Measurements from ENCODE around the gene MID1.

DNA sequence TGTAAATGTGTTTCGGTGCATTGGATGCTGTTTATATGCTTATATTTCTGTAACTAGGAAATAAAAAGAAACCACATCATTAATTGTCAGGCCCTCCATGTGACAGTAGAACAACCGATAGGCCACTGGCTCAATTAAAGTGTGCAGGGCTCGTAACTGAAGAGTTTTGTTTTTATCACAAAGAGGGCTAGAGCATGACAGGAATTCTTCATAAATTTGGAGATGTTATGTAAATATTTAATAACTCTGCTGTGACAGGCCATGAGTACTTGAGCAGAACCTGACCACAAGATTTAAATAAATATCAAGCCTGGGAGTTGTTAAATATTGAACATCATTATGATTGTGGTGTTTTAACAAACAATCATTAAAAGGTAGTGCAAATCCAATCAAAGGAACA is 55.9 kb downstream of the MID1 start:
- TF ChIP-seq DEAF1 (CRISPR knock-in tag; IDR thresholded peaks at IDR 0.05) (no peak), FOXP1 (CRISPR knock-in tag; IDR thresholded peaks at IDR 0.05) (no peak), ZZZ3 (IDR thresholded peaks at IDR 0.05) (no peak)
- TF ChIP-seq, protein P1, sequence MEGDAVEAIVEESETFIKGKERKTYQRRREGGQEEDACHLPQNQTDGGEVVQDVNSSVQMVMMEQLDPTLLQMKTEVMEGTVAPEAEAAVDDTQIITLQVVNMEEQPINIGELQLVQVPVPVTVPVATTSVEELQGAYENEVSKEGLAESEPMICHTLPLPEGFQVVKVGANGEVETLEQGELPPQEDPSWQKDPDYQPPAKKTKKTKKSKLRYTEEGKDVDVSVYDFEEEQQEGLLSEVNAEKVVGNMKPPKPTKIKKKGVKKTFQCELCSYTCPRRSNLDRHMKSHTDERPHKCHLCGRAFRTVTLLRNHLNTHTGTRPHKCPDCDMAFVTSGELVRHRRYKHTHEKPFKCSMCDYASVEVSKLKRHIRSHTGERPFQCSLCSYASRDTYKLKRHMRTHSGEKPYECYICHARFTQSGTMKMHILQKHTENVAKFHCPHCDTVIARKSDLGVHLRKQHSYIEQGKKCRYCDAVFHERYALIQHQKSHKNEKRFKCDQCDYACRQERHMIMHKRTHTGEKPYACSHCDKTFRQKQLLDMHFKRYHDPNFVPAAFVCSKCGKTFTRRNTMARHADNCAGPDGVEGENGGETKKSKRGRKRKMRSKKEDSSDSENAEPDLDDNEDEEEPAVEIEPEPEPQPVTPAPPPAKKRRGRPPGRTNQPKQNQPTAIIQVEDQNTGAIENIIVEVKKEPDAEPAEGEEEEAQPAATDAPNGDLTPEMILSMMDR (IDR thresholded peaks at IDR 0.05 in 2 of 3, conservative IDR thresholded peaks at IDR 0.05 in 1 of 3; ENCODE audit: insufficient read depth in 2 of 3, low read depth in 1 of 3, low read length in 3 of 3): no peak
